GM12865 (cell line): ENCODE measurements around the gene AQP6.

Experiments
- DNase-seq: peaks from one replicate; pipeline ENCODE4 v3.0.0; 2010; ENCODE audit warnings: low read depth
- H3K4me3 ChIP-seq: 2 replicates; pipeline ENCODE4 v1.5.1; 2011; ENCODE audit warnings: mild to moderate bottlenecking, low read depth, low read length, control low read depth
- CTCF ChIP-seq: IDR thresholded peaks from 2 replicates; pipeline ENCODE4 v1.5.1; 2011; ENCODE audit warnings: low read length, control low read depth, low read depth, inconsistent platforms; ENCODE audit not compliant: insufficient read depth; ENCODE audit errors: missing control alignments

The AQP6 gene

GRCh38 chr12:49953151-49953550 is 19.6 kb upstream of the AQP6 start:
- no peak for TF ChIP-seq CTCF
- DNase-seq, result no peak
- H3K4me3 ChIP-seq, result no peak overlapping the region

- DNase-seq, result no peak
- TF ChIP-seq CTCF, result no peak
- no peak overlapping the region for H3K4me3 ChIP-seq
These were observed 18.5 kb upstream of the AQP6 start for GRCh38 chr12:49953961-49954846.

- H3K4me3 ChIP-seq, result no peak overlapping the region
- DNase-seq, result no peak
- TF ChIP-seq CTCF, result no peak
These were observed 17.6 kb upstream of the AQP6 start for GRCh38 chr12:49954863-49955830.

GRCh38 chr12:49955899-49956662 is 16.7 kb upstream of the AQP6 start:
- DNase-seq, result no peak
- no peak overlapping the region for H3K4me3 ChIP-seq
- TF ChIP-seq CTCF, result no peak

- no peak overlapping the region for H3K4me3 ChIP-seq
- no peak for TF ChIP-seq CTCF
- no peak for DNase-seq
These were observed 15.8 kb upstream of the AQP6 start for GRCh38 chr12:49956663-49957569.

GRCh38 chr12:49957570-49957967 is 15.2 kb upstream of the AQP6 start:
- no peak for DNase-seq
- TF ChIP-seq CTCF, result no peak
- H3K4me3 ChIP-seq, result no peak overlapping the region
